ENCODE results near the gene C5orf58. TPM values are rescaled to one million over a fixed set of nuclear protein-coding genes. Genes with fewer than 3 reads are reported as not detected.
"Not testable (repeated sequence)": the region's sequence is repeated elsewhere in the genome, so short reads cannot be mapped to it uniquely, and the experiment has no call there.

Gene C5orf58
- total RNA-seq, 1 donor from 2014 or later = not detected

- DNase-seq (ENCODE audit: low read depth) = no peak
Measured at GRCh38 chr5:170223360-170223759, 9.4 kb upstream of the C5orf58 start.

- no peak for DNase-seq (ENCODE audit: low read depth)
Measured at GRCh38 chr5:170223906-170224305, 8.9 kb upstream of the C5orf58 start.

- peak; percentile 79 for DNase-seq (ENCODE audit: low read depth)
Measured at GRCh38 chr5:170225326-170226128, 7.3 kb upstream of the C5orf58 start.

GRCh38 chr5:170226129-170226615 is 6.6 kb upstream of the C5orf58 start:
- DNase-seq (ENCODE audit: low read depth) = no peak

- no peak for DNase-seq (ENCODE audit: low read depth)
Measured at GRCh38 chr5:170226661-170227060, 6.1 kb upstream of the C5orf58 start.

GRCh38 chr5:170228762-170229435 is 3.9 kb upstream of the C5orf58 start:
- no peak for DNase-seq (ENCODE audit: low read depth)

GRCh38 chr5:170233358-170233892 is 640 bp downstream of the C5orf58 start:
- DNase-seq (ENCODE audit: low read depth) = no peak

- DNase-seq (ENCODE audit: low read depth) = no peak
Measured at GRCh38 chr5:170235876-170236864, 3.4 kb downstream of the C5orf58 start.

GRCh38 chr5:170238456-170239196 is 5.8 kb downstream of the C5orf58 start:
- no peak for DNase-seq (ENCODE audit: low read depth)

- DNase-seq (ENCODE audit: low read depth) = not testable (repeated sequence)
Measured at GRCh38 chr5:170245436-170245835, 12.7 kb downstream of the C5orf58 start.

GRCh38 chr5:170246126-170246870 is 13.5 kb downstream of the C5orf58 start:
- DNase-seq (ENCODE audit: low read depth) = no peak

- DNase-seq (ENCODE audit: low read depth) = no peak
Measured at GRCh38 chr5:170247363-170247762, 14.6 kb downstream of the C5orf58 start.

- no peak for DNase-seq (ENCODE audit: low read depth)
Measured at GRCh38 chr5:170248172-170248930, 15.6 kb downstream of the C5orf58 start.

- DNase-seq (ENCODE audit: low read depth) = not testable (repeated sequence)
Measured at GRCh38 chr5:170248931-170249227, 16.1 kb downstream of the C5orf58 start.

GRCh38 chr5:170249355-170249754 is 16.6 kb downstream of the C5orf58 start:
- DNase-seq (ENCODE audit: low read depth) = no peak

GRCh38 chr5:170250810-170251317 is 18.1 kb downstream of the C5orf58 start:
- no peak for DNase-seq (ENCODE audit: low read depth)

GRCh38 chr5:170251462-170251861 is 18.7 kb downstream of the C5orf58 start:
- DNase-seq (ENCODE audit: low read depth) = no peak

GRCh38 chr5:170252109-170252508 is 19.3 kb downstream of the C5orf58 start:
- no peak for DNase-seq (ENCODE audit: low read depth)

All from myocyte (in vitro differentiated cells).